IMR-90 (cell line): Measurements from ENCODE around the gene WBP11.

Experiments used
- CEBPB ChIP-seq: IDR thresholded peaks from 2 replicates; pipeline ENCODE4 v1.6.1; 2012; ENCODE audit warnings: low read depth, low read length, improper control_type of control experiment
- CHD1 ChIP-seq: IDR thresholded peaks from 2 replicates; pipeline ENCODE4 v1.6.1; 2012; ENCODE audit warnings: low read depth, low read length, improper control_type of control experiment
- CTCF ChIP-seq: conservative IDR thresholded peaks from 2 replicates; pipeline ENCODE4 v1.5.1; 2012; ENCODE audit warnings: mild to moderate bottlenecking, low read depth, low read length, improper control_type of control experiment
- ELK1 ChIP-seq: fragments of 150-350 bp; IDR thresholded peaks from 2 replicates; pipeline ENCODE4 v1.6.1; 2016; ENCODE audit warnings: low read depth, mild to moderate bottlenecking, low read length, moderate library complexity, borderline replicate concordance
- FOS ChIP-seq: fragments of 150-350 bp; IDR thresholded peaks from 2 replicates; pipeline ENCODE4 v1.6.1; 2016; ENCODE audit warnings: low read depth, low read length
- MAFK ChIP-seq: IDR thresholded peaks from 2 replicates; pipeline ENCODE4 v1.6.1; 2012; ENCODE audit warnings: low read depth, low read length, improper control_type of control experiment
- MAZ ChIP-seq: IDR thresholded peaks from 2 replicates; pipeline ENCODE4 v1.6.1; 2012; ENCODE audit warnings: low read depth, mild to moderate bottlenecking, low read length, improper control_type of control experiment, moderate library complexity, borderline replicate concordance
- MXI1 ChIP-seq: IDR thresholded peaks from 2 replicates; pipeline ENCODE4 v1.6.1; 2012; ENCODE audit warnings: low read depth, mild to moderate bottlenecking, low read length, moderate library complexity, borderline replicate concordance
- POLR2A ChIP-seq: IDR thresholded peaks from 2 replicates; pipeline ENCODE4 v1.6.1; 2012; ENCODE audit warnings: mild to moderate bottlenecking, low read depth, low read length
- RAD21 ChIP-seq: IDR thresholded peaks from 2 replicates; pipeline ENCODE4 v1.6.1; 2012; ENCODE audit warnings: low read length, improper control_type of control experiment
- RCOR1 ChIP-seq: IDR thresholded peaks from 2 replicates; pipeline ENCODE4 v1.6.1; 2012; ENCODE audit warnings: mild to moderate bottlenecking, low read length, improper control_type of control experiment; ENCODE audit not compliant: insufficient replicate concordance
- RFX5 ChIP-seq: IDR thresholded peaks from 2 replicates; pipeline ENCODE4 v1.8.0; 2012; ENCODE audit warnings: low read depth, mild to moderate bottlenecking, low read length, moderate library complexity
- SMC3 ChIP-seq: fragments of 150-350 bp; IDR thresholded peaks from 2 replicates; pipeline ENCODE4 v1.6.1; 2016; ENCODE audit warnings: low read depth, mild to moderate bottlenecking, antibody characterized with exemption, low read length, moderate library complexity
- USF2 ChIP-seq: fragments of 150-350 bp; IDR thresholded peaks from 2 replicates; pipeline ENCODE4 v1.6.1; 2017; ENCODE audit warnings: mild to moderate bottlenecking, antibody characterized with exemption, low read length, low read depth

GRCh38 chr12:14773685-14774073 is 29.6 kb downstream of the WBP11 start:
- TF ChIP-seq POLR2A: no peak
- TF ChIP-seq MXI1: no peak
- TF ChIP-seq USF2: no peak
- TF ChIP-seq RFX5: no peak
- no peak for TF ChIP-seq CTCF
- no peak for TF ChIP-seq RAD21
- no peak for TF ChIP-seq MAFK
- no peak for TF ChIP-seq CEBPB
- TF ChIP-seq FOS: no peak
- no peak for TF ChIP-seq SMC3
- no peak for TF ChIP-seq ELK1
- no peak for TF ChIP-seq RCOR1
- no peak for TF ChIP-seq MAZ
- TF ChIP-seq CHD1: no peak
